Measurements from ENCODE around the gene FSTL4.

GRCh38 chr5:133366438-133366837 lies 245.9 kb downstream of the FSTL4 start:
- TF ChIP-seq CTCF (IDR thresholded peaks at IDR 0.05; ENCODE audit: low read length): no peak
- no peak for TF ChIP-seq EZH2 (IDR thresholded peaks at IDR 0.05; ENCODE audit: borderline replicate concordance, low read length)
